RWPE1 (cell line): ENCODE results near the gene PITHD1.

ENCODE experiments used
- CTCF ChIA-PET: fragments of 350-600 bp; sonication (Branson Sonifier 250); formaldehyde crosslinking; extraction: SDS; loops from one replicate; lab custom pipeline; 2021; lab: Yijun Ruan, JAX
- POLR2A ChIA-PET: fragments of 400-600 bp; formaldehyde crosslinking; extraction: SDS; loops from one replicate; lab custom pipeline; 2020; ENCODE audit warnings: antibody characterized with exemption; ENCODE audit not compliant: low non-redundant PET; lab: Yijun Ruan, JAX
- DNase-seq: peaks from one replicate; pipeline ENCODE4 v3.0.0; 2012; ENCODE audit warnings: low spot score
- H3K27ac ChIP-seq: fragments of 450-650 bp; 2 replicates; pipeline ENCODE4 v1.5.1; 2017
- CTCF ChIP-seq: fragments of 450-650 bp; conservative IDR thresholded peaks from 2 replicates; pipeline ENCODE4 v1.5.1; 2017; ENCODE audit warnings: low read depth, mild to moderate bottlenecking

The PITHD1 gene

DNA sequence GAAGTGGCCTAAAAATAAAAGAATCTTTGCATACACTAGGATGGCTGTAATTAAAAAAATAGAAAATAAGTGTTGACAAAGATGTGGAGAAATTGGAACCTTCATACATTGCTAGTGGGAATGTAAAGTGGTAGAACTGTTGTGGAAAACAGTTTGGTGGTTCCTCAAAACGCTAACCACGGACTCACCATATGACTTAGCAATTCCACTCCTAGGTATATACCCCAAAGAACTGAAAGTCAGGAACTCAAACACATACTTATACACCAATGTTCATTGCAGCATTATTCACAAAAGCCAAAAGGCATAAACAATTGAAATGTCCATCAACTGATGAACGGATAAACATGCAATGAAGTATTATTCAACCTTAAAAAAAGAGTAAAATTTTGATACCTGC is 57.8 kb downstream of the PITHD1 start:
- H3K27ac ChIP-seq, result no peak overlapping the region
- TF ChIP-seq CTCF, result no peak
- DNase-seq, result no peak
- POLR2A ChIA-PET, result no interaction called here
- CTCF ChIA-PET, result interaction anchor here (0.6 kb wide), 1 partner anchor 32 kb away, joined by 3 read pairs; no protein-coding TSS in a partner anchor
